Spleen (tissue), 7 donors: ENCODE measurements around the gene SRRT.

Experiments
- CTCF ChIP-seq, 11 experiments: fragments of 200-600 bp in 7 of 11; fragments of 450-650 bp in 4 of 11; sonication (generic) in 4 of 11; IDR thresholded peaks in 8 of 11; conservative IDR thresholded peaks in 3 of 11; 1 replicate in 7 of 11; 2 replicates in 4 of 11; pipeline versions ENCODE4 v1.4.0 to v1.8.0; 2016 to 2021; ENCODE audit warnings: antibody characterized with exemption in 11 of 11, inconsistent platforms in 4 of 11, mild to moderate bottlenecking in 1 of 11
- POLR2A ChIP-seq, 3 donors: fragments of 450-650 bp; IDR thresholded peaks; one replicate each; pipeline ENCODE4 v1.5.1; 2017; ENCODE audit warnings: antibody characterized with exemption in 3 of 3, mild to moderate bottlenecking in 1 of 3
- donor health status: DM: no; HTN: no; CAD: no; lungs with moderate emphysema.
- donor health status: DM: no; HTN: no; CAD: no.
- donor health status: DM: no; HTN: no; CAD: no.

GRCh38 chr7:100896732-100897608 lies 22.1 kb downstream of the SRRT start:
- peak; percentile 48 to 89 (median 72) for TF ChIP-seq CTCF (IDR thresholded peaks at IDR 0.05 in 8 of 11, conservative IDR thresholded peaks at IDR 0.05 in 3 of 11)
- no peak for TF ChIP-seq POLR2A (IDR thresholded peaks at IDR 0.05)
